ENCODE measurements around the gene ZNF628.
"Not testable (repeated sequence)": the region's sequence is repeated elsewhere in the genome, so short reads cannot be mapped to it uniquely, and the experiment has no call there.

The ZNF628 gene

GRCh38 chr19:55444646-55445045 is 31.8 kb upstream of the ZNF628 start:
- Histone ChIP-seq H3K27ac (no peak overlapping the region), H3K9me3 (no peaks in the 10 kb centered on the region), H3K36me3 (no peaks in the 10 kb centered on the region), H3K27me3 (peaks cover 0 to 79% of the 10 kb centered on the region in 2 donors), H3K4me3 (no peak overlapping the region), H3K4me1 (peaks cover 0 to 22% (median 9%) of the 10 kb centered on the region in 4 donors)
- no peak for DNase-seq
- intact Hi-C loops (cut with DNase I; ENCODE audit: low total_unique reads): no loop called here
- no peak for TF ChIP-seq CTCF (IDR thresholded peaks at IDR 0.05)

GRCh38 chr19:55446060-55446459 is 30.4 kb upstream of the ZNF628 start:
- DNase-seq: no peak
- Histone ChIP-seq H3K36me3 (no peaks in the 10 kb centered on the region), H3K4me3 (no peak overlapping the region), H3K27me3 (peaks cover under 1 to 75% of the 10 kb centered on the region in 2 donors), H3K27ac (no peak overlapping the region), H3K4me1 (peaks cover 0 to 18% (median 8%) of the 10 kb centered on the region in 4 donors), H3K9me3 (no peaks in the 10 kb centered on the region)
- TF ChIP-seq CTCF (IDR thresholded peaks at IDR 0.05): no peak
- intact Hi-C loops (cut with DNase I; ENCODE audit: low total_unique reads): no loop called here

GRCh38 chr19:55447421-55448174 is 28.8 kb upstream of the ZNF628 start:
- Histone ChIP-seq H3K36me3 (no peaks in the 10 kb centered on the region), H3K27me3 (peaks cover 8 to 75% of the 10 kb centered on the region in 2 donors), H3K27ac (no peak overlapping the region), H3K4me3 (no peak overlapping the region), H3K9me3 (no peaks in the 10 kb centered on the region), H3K4me1 (peaks cover 0 to 22% (median 16%) of the 10 kb centered on the region in 4 donors)
- intact Hi-C loops (cut with DNase I; ENCODE audit: low total_unique reads): no loop called here
- no peak for DNase-seq
- TF ChIP-seq CTCF (IDR thresholded peaks at IDR 0.05): no peak

GRCh38 chr19:55448175-55448490 is 28.3 kb upstream of the ZNF628 start:
- H3K27me3 ChIP-seq: peaks cover 8 to 75% of the 10 kb centered on the region in 2 donors
- not testable (repeated sequence) for DNase-seq, H3K27ac ChIP-seq

GRCh38 chr19:55449469-55449868 is 26.9 kb upstream of the ZNF628 start:
- Histone ChIP-seq H3K4me3 (no peak overlapping the region), H3K27ac (no peak overlapping the region), H3K4me1 (peaks cover 0 to 22% (median 19%) of the 10 kb centered on the region in 4 donors), H3K9me3 (no peaks in the 10 kb centered on the region), H3K27me3 (peaks cover 8 to 64% of the 10 kb centered on the region in 2 donors), H3K36me3 (peaks cover 0 to 4% (median 0%) of the 10 kb centered on the region in 3 donors)
- no peak for DNase-seq
- TF ChIP-seq CTCF (IDR thresholded peaks at IDR 0.05): no peak
- intact Hi-C loops (cut with DNase I; ENCODE audit: low total_unique reads): no loop called here

More at GRCh38 chr19:55448175-55448490, 28.3 kb upstream of the ZNF628 start:
- H3K9me3 ChIP-seq; H3K36me3 ChIP-seq; H3K4me3 ChIP-seq; intact Hi-C loops (cut with DNase I; ENCODE audit: low total_unique reads): not testable (repeated sequence)
- peaks cover 0 to 21% (median 19%) of the 10 kb centered on the region in 4 donors for H3K4me1 ChIP-seq

- DNase-seq: no peak
- Histone ChIP-seq H3K36me3 (peaks cover 0 to 23% (median 16%) of the 10 kb centered on the region in 3 donors), H3K27me3 (peaks cover 8 to 48% of the 10 kb centered on the region in 2 donors), H3K27ac (no peak overlapping the region), H3K4me1 (peaks cover 0 to 22% (median 19%) of the 10 kb centered on the region in 4 donors), H3K4me3 (no peak overlapping the region), H3K9me3 (no peaks in the 10 kb centered on the region)
- TF ChIP-seq CTCF (IDR thresholded peaks at IDR 0.05): no peak
- intact Hi-C loops (cut with DNase I; ENCODE audit: low total_unique reads): no loop called here
These were observed 25.1 kb upstream of the ZNF628 start for GRCh38 chr19:55451163-55451964.

All from tibial artery (tissue), 4 donors.